Effector CD8-positive, alpha-beta T cell (primary cell): Measurements from ENCODE around the gene PCDHGB1.
"Not testable (repeated sequence)": the region's sequence is repeated elsewhere in the genome, so short reads cannot be mapped to it uniquely, and the experiment has no call there.

Experiments used
- DNase-seq: peaks from one replicate; lab custom pipeline; 2025; lab: John Stamatoyannopoulos, UW
- total RNA-seq, 4 experiments: gene quantifications; one replicate each; lab custom pipeline; 2026; lab: John Stamatoyannopoulos, UW

The PCDHGB1 gene
- total RNA-seq = 0 to 0.18 (median 0) reads per million in 4 experiments

DNA sequence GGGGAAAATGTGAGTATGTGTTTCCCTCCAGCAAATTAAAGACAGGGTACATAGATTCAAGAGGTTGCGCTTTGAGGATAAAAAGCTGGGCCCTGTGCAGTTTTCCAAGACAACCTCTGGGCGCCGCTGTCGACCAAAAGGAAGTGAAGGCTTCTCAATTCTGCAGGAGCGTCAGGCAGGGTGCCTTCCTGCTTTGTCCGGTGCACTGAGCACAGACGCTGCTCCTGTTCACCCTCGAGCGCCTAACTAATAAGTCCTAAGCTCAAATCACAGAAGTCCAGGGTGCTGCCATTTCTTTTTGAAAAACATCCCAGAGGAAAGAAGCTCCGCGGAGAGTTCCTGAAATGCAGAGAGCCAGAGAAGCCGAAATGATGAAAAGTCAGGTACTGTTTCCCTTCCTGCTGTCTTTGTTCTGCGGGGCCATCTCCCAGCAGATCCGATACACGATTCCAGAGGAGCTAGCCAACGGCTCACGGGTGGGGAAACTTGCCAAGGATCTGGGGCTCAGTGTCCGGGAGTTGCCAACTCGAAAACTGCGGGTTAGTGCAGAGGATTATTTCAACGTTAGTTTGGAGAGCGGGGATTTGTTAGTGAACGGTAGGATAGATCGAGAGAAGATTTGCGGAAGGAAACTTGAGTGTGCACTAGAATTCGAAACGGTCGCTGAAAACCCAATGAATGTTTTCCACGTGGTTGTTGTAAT is at the start of gene PCDHGB1:
Gene PCDHGB1, plus strand, starts transcription at position 183 of the 703 bp plus-strand sequence. Its CDS starts 162 bp downstream, at position 345.
- no peak for DNase-seq

DNA sequence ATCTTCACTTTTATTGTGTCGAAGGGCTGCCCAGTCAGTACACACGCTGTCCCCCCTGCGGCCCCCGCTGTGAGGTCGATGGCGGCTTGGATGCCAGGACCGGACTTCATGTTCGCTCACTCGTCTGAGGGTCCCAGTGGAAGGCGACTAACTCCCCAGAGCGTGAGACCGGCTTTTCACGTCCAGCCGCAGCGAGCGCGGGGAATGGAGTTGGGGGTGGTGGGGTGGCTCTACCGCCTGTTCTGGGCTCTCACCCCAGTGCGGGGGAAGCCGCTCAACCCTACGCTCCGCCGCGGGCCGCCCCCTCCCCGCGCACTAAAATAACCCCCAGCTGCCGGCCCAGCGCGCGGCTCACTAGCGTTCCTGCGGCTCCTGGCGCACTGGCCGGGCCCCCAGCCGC is 46.1 kb upstream of the PCDHGB1 start, which contains the start of gene SLC25A2:
Gene SLC25A2, minus strand, starts transcription at position 294 of the 400 bp plus-strand sequence. Its CDS starts 184 bp downstream, at position 110.
- DNase-seq = no peak

DNA sequence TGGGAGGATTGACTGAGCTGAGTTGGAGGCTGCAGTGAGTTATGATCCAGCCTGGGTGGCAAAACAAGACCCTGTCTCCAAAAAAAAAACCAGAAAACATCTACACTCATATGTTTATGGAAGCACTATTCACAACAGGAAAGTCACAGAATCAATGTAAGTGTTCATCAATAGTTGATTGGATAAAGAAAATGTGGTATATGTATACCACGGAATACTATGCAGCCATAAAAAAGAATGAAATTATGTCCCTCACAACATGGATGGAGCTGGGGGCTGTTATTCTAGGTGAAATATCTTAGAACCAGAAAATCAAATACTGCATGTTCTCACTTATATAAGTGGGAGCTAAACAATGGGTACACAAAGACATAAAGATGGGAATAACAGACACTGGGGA is 43.3 kb upstream of the PCDHGB1 start:
- no peak for DNase-seq

DNA sequence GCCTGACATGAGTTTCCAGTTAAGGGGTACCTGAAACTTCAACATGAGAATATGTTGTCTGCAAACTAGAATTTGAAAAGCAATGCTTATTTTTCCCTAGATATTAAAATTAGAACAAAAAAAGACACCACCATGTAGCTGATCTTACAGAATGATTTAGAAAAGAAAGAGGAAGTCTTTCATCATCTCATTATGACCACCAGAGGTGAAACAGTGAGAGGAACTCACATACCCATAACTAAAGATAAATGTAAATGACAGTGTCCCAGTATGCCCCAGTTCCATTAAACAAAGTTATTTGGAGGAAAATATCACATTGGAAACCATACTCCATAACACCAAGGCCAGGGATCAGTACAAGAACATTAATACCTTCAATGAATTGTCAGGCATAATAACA is 36.2 kb upstream of the PCDHGB1 start:
- DNase-seq = no peak

DNA sequence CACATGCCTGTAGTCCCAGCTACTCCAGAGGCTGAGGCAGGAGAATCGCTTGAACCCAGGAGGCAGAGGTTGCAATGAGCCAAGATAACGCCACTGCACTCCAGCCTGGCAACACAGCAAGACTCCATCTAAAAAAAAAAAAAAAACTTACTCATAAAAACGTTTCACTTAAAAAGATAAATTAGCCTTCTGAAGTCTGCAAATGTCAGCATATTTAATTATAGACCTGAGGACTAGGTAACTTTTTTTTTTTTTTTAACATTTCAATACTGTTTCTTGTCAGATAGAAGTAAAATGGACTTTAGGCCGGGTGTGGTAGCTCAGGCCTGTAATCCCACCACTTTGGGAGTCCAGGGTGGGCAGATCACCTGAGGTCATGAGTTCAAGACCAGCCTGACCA is 32.9 kb upstream of the PCDHGB1 start:
- DNase-seq = not testable (repeated sequence)

DNA sequence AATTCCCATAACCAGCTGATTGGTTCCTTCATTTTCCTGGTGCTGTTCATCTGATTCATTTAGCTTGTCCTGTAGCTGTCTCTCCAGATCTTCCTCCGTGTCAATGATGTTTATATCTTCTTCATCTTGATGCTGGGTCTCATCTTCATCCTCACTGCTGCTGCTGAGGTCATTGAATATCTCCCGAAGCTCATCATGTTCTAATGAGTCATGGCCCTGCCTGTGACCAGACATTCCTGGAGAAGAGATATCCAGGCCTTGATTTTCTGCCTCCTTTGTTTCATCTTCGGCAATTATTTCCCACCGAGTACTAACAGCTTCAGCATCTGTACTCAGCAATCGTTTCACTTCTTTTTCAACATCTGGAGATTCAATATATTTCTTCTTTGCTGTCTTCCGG is 30.7 kb upstream of the PCDHGB1 start:
- DNase-seq = no peak

DNA sequence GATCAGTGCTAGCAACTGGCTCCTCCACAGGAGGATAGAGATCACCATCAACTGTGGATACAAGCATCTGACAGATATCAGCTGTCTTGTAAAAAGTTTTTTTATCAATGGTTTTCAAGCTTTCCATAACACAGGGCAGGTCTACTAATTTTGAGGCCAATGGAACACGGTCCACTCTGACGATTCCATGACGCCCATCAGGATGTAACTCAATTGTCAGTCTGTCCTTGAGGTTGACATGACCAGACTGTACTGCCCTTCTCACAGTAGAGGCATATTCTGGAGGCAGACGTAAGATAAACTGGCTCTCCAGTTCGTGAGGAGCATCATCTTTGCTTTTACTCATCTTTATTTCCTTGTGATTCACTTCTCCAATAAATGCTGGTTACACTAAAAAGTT is 30.2 kb upstream of the PCDHGB1 start:
- no peak for DNase-seq

DNA sequence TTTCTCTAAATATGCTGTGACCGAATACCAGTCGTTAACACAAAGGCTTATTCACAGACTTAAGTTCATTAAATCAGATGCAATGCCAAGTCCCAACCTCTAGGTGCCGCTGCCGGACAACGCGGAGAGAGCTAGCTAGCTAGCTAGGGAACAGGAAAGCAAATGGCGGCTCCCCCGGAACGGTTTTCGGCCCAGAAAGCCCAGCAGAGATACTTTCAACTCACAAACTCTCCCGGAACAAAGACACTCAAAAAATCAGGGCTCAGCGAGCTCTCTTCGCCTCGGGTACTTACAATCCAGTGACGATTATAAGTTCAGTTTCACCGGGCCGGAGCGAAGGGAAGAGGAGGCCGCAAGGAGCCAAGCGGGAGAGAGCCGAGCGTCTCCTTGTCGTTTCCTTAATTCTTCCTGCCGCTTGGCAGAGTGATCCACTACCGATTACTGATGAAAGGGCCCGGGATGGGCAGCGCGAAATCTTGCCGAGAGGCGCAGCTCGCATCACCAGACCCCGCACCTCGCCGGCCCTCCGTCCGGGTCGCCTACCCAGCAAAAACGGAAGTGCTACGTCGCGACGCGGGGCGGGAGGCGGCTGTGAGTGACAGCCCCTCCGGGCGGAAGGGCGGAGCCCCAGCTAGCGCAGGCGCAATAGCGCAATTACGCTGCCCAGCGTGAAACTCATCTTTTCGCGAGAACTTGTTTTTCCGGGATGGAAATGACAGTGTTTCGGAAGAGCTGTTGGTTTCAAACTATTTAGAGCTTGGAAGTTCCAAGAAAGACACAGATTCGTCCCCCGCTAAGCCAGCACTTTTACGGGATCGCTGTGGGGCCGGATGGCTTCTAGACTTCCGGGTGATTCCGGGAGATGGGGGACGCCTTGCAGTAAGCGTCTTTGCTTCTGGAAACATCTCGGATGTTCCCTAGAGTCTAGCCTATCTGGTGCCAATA is 29.4 kb upstream of the PCDHGB1 start, which contains the start of gene TAF7:
Gene TAF7, minus strand, starts transcription at position 560 of the 945 bp plus-strand sequence. CDS start 740 bp downstream, outside the sequence.
- DNase-seq = peak; percentile 83

DNA sequence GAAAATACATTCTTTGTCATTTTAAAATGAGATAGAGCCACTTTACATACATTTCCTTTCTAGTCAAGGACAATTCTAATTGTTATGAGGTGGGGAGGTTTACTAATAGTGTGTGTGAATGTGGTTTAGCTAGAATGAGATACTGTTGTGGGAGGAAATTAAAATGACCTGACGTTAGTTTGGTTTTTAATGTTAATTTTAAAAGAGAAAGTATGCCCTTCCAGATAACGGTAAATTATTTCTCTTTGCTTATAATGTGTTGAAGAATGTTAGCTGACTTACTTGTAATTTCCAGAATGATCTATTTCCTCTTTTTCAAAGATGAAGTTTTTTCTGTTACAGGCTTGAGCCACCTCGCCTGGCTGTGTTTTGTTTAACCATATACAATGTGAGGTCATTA is 27.6 kb upstream of the PCDHGB1 start:
- no peak for DNase-seq

DNA sequence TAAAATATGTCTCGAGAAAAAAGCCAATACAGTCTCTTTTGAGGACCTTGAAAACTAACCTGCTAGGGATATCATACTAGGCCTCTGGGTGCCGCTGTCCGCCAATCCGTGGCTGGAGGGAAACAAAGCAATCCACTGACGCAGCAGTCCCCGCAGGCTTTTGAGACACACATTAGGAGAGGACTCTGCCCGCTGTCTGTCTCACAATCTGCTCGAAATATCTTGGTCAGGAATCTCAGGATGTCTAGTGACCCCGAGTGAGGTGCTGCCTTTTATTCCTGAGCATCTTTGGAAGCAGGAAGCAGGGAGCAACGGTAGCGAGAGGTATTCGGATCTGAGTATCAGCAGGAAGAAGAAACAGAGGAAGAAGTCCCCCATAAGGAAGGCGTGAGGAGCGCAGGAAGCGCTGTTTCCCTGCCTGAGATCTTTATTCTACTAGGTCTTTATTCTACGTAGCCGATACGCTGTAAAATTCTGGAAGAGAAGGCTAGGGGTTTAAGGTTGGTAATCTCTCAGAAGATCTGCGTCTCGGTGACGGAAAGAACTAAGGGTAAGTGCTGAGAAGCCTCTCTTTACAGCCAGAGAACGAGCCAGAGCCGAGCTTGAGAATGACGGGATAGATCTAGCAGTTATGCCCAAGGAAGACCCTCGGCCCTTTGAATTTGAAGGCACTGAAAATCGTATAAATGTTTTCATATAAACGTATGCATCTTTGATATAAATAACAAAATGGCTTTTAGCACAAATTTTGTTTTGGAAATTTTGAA is 23.6 kb upstream of the PCDHGB1 start:
- peak; percentile 52 for DNase-seq

DNA sequence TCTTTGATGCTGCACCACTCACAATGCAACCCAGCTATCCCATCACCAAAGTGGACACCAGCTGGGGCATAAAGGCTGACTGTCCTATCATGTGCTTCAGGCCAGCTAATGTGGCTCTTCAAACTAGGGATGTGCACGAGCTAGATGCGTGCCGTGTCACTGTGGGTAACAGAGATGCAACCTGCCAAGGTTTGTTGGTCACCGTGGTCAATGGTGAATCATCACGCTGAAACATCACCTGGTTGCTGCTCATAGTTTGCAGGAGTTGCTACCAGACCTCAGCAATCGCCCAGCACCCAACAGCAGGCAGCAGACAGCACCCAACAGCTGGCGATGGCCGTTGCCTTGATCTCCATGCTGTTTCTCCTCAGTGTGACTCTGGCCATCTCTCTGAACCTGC is 21.7 kb upstream of the PCDHGB1 start:
- no peak for DNase-seq

DNA sequence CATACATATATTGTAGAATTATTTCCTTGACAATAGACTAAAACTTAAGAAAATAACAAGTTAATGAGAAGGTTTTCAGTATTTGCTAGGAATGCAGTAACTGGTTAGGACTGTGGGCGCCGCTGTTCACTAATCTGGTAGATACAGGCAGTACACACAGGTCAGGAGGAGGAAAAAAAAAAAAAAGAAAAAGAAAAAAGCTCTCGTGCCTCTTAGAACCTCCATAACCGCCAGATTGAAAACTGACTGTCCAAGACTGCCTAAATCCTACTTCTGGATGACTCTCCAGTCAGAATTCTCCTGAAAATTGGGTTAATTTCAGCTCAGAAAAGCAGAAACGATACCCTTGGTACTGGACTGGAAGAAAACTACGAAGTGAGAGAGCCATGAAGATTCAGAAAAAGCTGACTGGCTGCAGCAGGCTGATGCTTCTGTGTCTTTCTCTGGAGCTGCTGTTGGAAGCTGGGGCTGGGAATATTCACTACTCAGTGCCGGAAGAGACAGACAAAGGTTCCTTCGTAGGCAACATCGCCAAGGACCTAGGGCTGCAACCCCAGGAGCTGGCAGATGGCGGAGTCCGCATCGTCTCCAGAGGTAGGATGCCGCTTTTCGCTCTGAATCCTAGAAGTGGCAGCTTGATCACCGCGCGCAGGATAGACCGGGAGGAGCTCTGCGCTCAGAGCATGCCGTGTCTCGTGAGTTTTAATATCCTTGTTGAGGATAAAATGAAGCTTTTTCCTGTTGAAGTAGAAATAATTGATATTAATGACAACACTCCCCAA is 19.4 kb upstream of the PCDHGB1 start, which contains the start of gene PCDHGA1:
Gene PCDHGA1, plus strand, starts transcription at position 216 of the 782 bp plus-strand sequence.
- no peak for DNase-seq

DNA sequence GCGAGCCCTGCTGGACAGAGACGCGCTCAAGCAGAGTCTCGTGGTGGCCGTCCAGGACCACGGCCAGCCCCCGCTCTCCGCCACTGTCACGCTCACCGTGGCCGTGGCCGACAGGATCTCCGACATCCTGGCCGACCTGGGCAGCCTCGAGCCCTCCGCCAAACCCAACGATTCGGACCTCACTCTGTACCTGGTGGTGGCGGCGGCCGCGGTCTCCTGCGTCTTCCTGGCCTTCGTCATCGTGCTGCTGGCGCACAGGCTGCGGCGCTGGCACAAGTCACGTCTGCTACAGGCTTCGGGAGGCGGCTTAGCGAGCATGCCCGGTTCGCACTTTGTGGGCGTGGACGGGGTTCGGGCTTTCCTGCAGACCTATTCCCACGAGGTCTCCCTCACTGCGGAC is 17.3 kb upstream of the PCDHGB1 start:
- DNase-seq = not testable (repeated sequence)

DNA sequence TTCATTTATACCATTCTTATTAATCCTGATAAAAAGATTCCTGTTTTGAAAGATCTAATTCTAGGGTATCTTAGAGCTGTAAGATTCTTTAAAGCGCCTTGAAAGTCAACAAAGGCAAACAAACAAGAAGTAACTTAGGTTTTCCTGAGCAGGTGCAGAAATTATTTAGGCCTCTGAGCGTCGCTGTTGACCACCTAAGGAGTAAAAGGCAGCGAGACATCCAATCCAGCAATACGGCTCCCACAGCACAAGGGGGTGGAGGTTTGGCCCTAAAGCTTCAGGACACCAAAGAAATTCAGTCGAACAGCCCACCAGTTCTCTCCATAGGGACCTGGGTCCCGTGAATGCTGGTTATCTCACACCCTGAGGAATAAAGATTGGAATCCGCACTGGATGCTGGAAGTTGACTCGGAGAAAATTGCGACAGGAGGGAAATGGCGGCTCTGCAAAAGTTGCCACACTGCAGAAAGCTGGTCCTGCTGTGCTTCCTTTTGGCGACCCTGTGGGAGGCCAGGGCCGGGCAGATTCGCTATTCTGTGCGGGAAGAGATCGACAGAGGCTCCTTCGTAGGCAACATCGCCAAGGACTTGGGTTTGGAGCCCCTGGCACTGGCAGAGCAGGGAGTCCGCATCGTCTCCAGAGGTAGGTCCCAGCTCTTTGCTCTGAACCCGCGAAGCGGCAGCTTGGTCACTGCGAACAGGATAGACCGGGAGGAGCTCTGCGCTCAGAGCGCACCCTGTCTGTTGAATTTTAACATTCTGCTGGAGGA is 11.2 kb upstream of the PCDHGB1 start, which contains the start of gene PCDHGA2:
Gene PCDHGA2, plus strand, starts transcription at position 223 of the 769 bp plus-strand sequence.
- no peak for DNase-seq

DNA sequence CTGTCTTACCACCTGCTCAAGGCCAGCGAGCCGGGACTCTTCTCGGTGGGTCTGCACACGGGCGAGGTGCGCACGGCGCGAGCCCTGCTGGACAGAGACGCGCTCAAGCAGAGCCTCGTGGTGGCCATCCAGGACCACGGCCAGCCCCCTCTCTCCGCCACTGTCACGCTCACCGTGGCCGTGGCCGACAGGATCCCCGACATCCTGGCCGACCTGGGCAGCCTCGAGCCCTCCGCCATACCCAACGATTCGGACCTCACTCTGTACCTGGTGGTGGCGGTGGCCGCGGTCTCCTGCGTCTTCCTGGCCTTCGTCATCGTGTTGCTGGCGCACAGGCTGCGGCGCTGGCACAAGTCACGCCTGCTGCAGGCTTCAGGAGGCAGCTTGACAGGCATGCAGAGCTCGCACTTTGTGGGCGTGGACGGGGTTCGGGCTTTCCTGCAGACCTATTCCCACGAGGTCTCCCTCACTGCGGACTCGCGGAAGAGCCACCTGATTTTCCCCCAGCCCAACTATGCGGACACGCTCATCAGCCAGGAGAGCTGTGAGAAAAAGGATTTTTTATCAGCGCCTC is 9.0 kb upstream of the PCDHGB1 start:
- not testable (repeated sequence) for DNase-seq

DNA sequence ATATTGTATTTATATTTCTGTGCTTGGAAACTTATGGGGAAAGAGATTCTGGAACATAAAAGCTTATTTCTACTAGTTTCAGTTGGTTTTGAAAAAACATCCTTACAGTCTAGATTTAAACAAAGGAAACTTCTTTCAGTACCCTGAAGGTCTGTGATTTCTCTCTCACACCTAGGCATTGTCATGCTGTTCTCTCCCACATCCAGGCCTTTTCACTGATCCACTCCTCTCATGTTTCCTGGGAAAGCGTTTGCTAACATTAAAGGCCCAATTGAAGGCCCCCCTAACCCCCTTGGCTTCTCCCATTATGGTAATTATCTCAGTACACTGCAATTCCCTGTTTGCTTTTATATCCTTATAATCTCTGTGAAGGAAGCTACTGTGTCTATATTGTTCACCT is 7.1 kb upstream of the PCDHGB1 start:
- DNase-seq = no peak

DNA sequence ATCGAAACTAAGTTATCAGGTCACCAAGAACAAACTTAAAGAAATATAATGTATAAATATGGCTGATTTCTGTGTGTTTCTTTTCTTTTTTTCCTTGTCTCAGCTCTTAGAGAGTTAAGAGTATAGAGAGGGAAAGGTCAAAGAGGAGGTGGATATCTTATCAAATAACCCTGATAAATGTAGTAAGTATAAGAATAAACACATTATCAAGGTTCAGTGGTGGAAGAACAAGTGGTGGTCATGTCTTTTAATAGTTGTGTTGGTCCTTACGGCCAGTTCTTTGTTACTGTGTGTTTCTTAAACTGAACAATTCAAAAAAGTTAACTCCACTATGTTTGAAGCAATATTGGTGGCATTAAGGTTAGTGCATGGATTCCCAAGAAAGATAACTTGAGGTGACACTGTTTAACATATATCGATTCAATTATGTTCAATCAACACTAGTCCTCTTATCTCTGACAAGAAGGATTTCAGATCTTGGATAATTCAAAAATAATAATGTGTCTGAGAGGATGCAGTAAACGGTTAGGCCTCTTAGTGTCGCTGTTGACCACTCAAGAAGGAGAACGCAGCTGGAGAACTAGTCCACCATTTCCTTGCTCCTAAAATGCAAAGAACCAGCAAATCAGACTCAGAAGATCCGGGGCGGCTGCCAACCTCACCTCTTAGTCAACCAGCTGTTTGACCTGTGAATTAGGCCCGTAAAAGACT is 6.5 kb upstream of the PCDHGB1 start, which contains the start of gene PCDHGA3:
Gene PCDHGA3, plus strand, starts transcription at position 588 of the 711 bp plus-strand sequence. CDS start 205 bp downstream, outside the sequence.
- DNase-seq = no peak

DNA sequence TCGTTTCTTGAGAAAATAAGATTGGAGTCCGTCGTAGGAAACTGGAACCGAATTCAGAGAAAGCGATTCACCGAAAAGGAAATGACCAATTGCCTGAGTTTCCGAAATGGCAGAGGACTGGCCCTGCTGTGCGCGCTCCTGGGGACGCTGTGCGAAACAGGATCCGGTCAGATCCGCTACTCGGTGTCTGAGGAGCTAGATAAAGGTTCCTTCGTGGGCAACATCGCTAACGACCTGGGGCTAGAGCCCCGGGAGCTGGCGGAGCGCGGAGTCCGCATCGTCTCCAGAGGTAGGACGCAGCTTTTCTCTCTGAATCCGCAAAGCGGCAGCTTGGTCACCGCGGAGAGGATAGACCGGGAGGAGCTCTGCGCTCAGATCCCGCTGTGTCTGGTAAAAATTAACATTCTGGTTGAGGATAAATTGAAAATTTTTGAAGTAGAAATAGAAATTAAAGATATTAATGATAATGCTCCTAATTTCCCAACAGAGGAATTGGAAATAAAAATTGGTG is 5.9 kb upstream of the PCDHGB1 start:
- no peak for DNase-seq

DNA sequence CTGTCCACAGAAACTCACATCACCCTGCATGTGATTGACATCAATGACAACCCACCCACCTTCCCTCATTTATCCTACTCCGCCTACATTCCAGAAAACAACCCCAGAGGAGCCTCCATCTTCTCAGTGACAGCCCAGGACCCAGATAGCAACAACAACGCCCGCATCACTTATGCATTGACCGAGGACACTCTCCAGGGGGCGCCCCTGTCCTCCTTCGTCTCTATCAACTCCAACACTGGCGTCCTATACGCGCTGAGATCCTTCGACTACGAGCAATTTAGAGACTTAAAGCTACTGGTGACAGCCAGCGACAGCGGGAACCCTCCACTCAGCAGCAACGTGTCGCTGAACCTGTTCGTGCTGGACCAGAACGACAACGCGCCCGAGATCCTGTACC is 4.6 kb upstream of the PCDHGB1 start:
- no peak for DNase-seq
